CD14-positive monocyte (primary cell): ENCODE data around the gene CSK. TPM values are rescaled to one million over a fixed set of nuclear protein-coding genes. Genes with fewer than 3 reads are reported as not detected.

Source experiments
- DNase-seq, 3 donors: peaks; one replicate each; pipeline ENCODE4 v3.0.0-alpha.2; 2011 to 2022
- H2AFZ ChIP-seq: 2 replicates; pipeline ENCODE4 v1.6.0; 2012; ENCODE audit warnings: mild to moderate bottlenecking, low read depth, low read length, inconsistent platforms; ENCODE audit not compliant: insufficient read depth, poor library complexity, severe bottlenecking
- H3K27ac ChIP-seq, 2 donors: 1 replicate in 1 of 2; 2 replicates in 1 of 2; pipeline ENCODE4 v1.5.1; 2012 to 2013; ENCODE audit warnings: low read length in 2 of 2, control low read depth in 1 of 2, inconsistent platforms in 1 of 2, low read depth in 1 of 2, mild to moderate bottlenecking in 1 of 2
- H3K27me3 ChIP-seq, 2 donors: one replicate each; pipeline versions ENCODE4 v1.6.0 to v1.6.1; 2011 to 2013; ENCODE audit warnings: low read length in 2 of 2; ENCODE audit not compliant: control insufficient read depth in 2 of 2, insufficient read depth in 2 of 2
- H3K36me3 ChIP-seq, 2 donors: replicated peaks in 1 of 2; 1 replicate in 1 of 2; 2 replicates in 1 of 2; pipeline versions ENCODE4 v1.5.1 to v1.6.1; 2012 to 2013; ENCODE audit warnings: low read length in 2 of 2, control low read depth in 1 of 2, inconsistent platforms in 1 of 2, mild to moderate bottlenecking in 1 of 2; ENCODE audit not compliant: insufficient read depth in 2 of 2, control insufficient read depth in 1 of 2
- H3K4me1 ChIP-seq, 2 donors: 1 replicate in 1 of 2; 2 replicates in 1 of 2; pipeline versions ENCODE4 v1.5.1 to v1.6.1; 2012 to 2013; ENCODE audit warnings: low read length in 2 of 2, control low read depth in 1 of 2, inconsistent platforms in 1 of 2, mild to moderate bottlenecking in 1 of 2, moderate library complexity in 1 of 2; ENCODE audit not compliant: insufficient read depth in 2 of 2, control insufficient read depth in 1 of 2
- H3K4me2 ChIP-seq: replicated peaks from 2 replicates; pipeline ENCODE3; 2012; ENCODE audit warnings: low read length, moderate library complexity, mild to moderate bottlenecking; ENCODE audit not compliant: poor library complexity, severe bottlenecking; ENCODE audit errors: extremely low read depth
- H3K4me3 ChIP-seq, 3 experiments: fragments of 200-600 bp in 1 of 3; sonication (generic) in 1 of 3; replicated peaks in 1 of 3; 1 replicate in 2 of 3; 2 replicates in 1 of 3; pipeline ENCODE4 v1.5.1; 2011 to 2013; ENCODE audit warnings: low read length in 3 of 3, mild to moderate bottlenecking in 3 of 3, control low read depth in 2 of 3, low read depth in 2 of 3, inconsistent platforms in 1 of 3, moderate library complexity in 1 of 3
- H3K79me2 ChIP-seq: 2 replicates; pipeline ENCODE4 v1.6.0; 2012; ENCODE audit warnings: mild to moderate bottlenecking, control low read depth, inconsistent platforms, low read length, moderate library complexity; ENCODE audit not compliant: insufficient read depth
- H3K9ac ChIP-seq: 2 replicates; pipeline ENCODE4 v1.6.0; 2017; ENCODE audit warnings: low read length, mild to moderate bottlenecking; ENCODE audit not compliant: insufficient read depth, poor library complexity, severe bottlenecking
- H3K9me3 ChIP-seq, 2 donors: replicated peaks in 1 of 2; 1 replicate in 1 of 2; 2 replicates in 1 of 2; pipeline versions ENCODE4 v1.5.1 to v1.6.1; 2012 to 2013; ENCODE audit warnings: low read length in 2 of 2, control low read depth in 1 of 2; ENCODE audit not compliant: control insufficient read depth in 1 of 2, insufficient read depth in 1 of 2
- H4K20me1 ChIP-seq: 2 replicates; pipeline ENCODE4 v1.6.0; 2012; ENCODE audit warnings: mild to moderate bottlenecking, low read length, control low read depth, moderate library complexity; ENCODE audit not compliant: insufficient read depth
- H3K27ac Mint-ChIP-seq, 7 donors: one replicate each; pipeline ENCODE4 v1.8.0; 2020; ENCODE audit warnings: mild to moderate bottlenecking in 7 of 7, mixed read lengths in 7 of 7, moderate library complexity in 6 of 7, inconsistent platforms in 2 of 7
- H3K27me3 Mint-ChIP-seq, 3 donors: one replicate each; pipeline ENCODE4 v1.8.0; 2021 to 2022; ENCODE audit warnings: low read depth in 3 of 3, mild to moderate bottlenecking in 3 of 3, mixed read lengths in 3 of 3, moderate library complexity in 3 of 3, inconsistent platforms in 1 of 3
- H3K36me3 Mint-ChIP-seq, 2 donors: one replicate each; pipeline ENCODE4 v1.8.0; 2020; ENCODE audit warnings: mixed read lengths in 2 of 2, inconsistent platforms in 1 of 2, mild to moderate bottlenecking in 1 of 2
- H3K4me1 Mint-ChIP-seq: one replicate; pipeline ENCODE4 v1.8.0; 2020; ENCODE audit warnings: mild to moderate bottlenecking, mixed read lengths
- H3K4me3 Mint-ChIP-seq, 2 donors: one replicate each; pipeline ENCODE4 v1.8.0; 2020; ENCODE audit warnings: mild to moderate bottlenecking in 2 of 2, mixed read lengths in 2 of 2, moderate library complexity in 1 of 2
- H3K9me3 Mint-ChIP-seq, 7 donors: one replicate each; pipeline ENCODE4 v1.8.0; 2020 to 2022; ENCODE audit warnings: mixed read lengths in 7 of 7, mild to moderate bottlenecking in 6 of 7, moderate library complexity in 6 of 7, inconsistent platforms in 2 of 7
- WGBS: methylation state at CpG from one replicate; pipeline ENCODE4 v1.1.5; 2013; ENCODE audit warnings: missing lambda C conversion rate; ENCODE audit not compliant: insufficient coverage; 5-methylcytosine and 5-hydroxymethylcytosine counted together
- intact Hi-C, 2 donors: fragments of 100-400 bp; cut with micrococcal nuclease; formaldehyde crosslinking; loops; one replicate each; pipeline versions ENCODE4 v1.15.0 to v1.15.1; 2023
- polyA plus RNA-seq, 3 donors: library from polyadenylated mRNA; depleted of rRNA in 1 of 3; unstranded in 2 of 3; stranded (reverse) in 1 of 3; fragments of 300-500 nt in 2 of 3; fragments of >200 nt in 1 of 3; fragmentation: Illumina TruSeq in 2 of 3; gene quantifications; 1 replicate in 2 of 3; 2 replicates in 1 of 3; pipeline ENCODE4 v1.2.3, GENCODE V29; 2012 to 2021
- TF ChIP-seq, protein P1 (sequence below): fragments of 200-600 bp; IDR thresholded peaks from one replicate; pipeline ENCODE4 v1.8.0; 2022; ENCODE audit warnings: antibody characterized with exemption, mild to moderate bottlenecking

CSK gene
- polyA plus RNA-seq, 3 donors: 79.0 to 426 (median 106) TPM

DNA sequence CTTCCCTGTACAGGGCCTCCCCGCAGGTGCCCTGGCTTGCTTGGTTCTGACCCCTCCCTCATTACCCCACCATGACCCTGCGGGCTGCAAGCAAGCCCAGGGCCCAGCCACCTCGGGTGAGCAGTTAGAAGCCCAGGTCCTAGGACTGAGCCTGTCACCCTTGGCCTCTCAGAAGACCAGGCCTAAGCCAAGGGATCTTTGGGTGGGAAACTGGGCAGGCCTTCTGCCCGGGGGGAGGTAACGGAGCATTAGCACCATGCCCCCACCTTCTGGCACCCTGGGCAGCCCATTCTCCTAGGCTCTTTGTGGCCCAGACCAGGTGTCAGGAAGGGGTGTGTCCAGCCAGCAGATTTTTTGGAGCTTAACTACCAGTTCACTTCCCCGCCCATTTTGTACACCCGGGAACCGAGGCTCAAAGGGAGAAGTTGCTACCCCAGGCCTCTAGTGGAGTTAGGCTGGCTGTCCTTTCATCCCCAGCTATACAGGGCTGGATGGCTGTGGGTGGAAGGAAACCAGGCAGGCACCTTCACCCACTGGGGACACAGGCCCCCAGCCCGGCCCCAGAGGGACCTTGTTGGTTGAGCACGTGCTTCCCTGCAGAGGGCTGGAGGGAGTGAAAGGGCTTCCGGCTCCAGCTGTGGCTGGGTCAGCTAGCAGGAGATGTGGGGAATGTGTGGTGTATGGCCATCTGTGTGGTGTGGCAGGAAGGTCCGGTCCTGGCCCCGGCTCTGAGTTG is 1.4 kb downstream of the CSK start:
- TF ChIP-seq, protein P1, sequence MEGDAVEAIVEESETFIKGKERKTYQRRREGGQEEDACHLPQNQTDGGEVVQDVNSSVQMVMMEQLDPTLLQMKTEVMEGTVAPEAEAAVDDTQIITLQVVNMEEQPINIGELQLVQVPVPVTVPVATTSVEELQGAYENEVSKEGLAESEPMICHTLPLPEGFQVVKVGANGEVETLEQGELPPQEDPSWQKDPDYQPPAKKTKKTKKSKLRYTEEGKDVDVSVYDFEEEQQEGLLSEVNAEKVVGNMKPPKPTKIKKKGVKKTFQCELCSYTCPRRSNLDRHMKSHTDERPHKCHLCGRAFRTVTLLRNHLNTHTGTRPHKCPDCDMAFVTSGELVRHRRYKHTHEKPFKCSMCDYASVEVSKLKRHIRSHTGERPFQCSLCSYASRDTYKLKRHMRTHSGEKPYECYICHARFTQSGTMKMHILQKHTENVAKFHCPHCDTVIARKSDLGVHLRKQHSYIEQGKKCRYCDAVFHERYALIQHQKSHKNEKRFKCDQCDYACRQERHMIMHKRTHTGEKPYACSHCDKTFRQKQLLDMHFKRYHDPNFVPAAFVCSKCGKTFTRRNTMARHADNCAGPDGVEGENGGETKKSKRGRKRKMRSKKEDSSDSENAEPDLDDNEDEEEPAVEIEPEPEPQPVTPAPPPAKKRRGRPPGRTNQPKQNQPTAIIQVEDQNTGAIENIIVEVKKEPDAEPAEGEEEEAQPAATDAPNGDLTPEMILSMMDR: no peak
- peaks cover 0 to 3% (median 0%) of the 10 kb centered on the region in 7 donors for H3K9me3 Mint-ChIP-seq
- H3K9me3 ChIP-seq: no peaks in the 10 kb centered on the region
- peaks cover 84 to 89% of the 10 kb centered on the region in 2 donors for H3K4me1 ChIP-seq
- peak overlapping the region; percentile 93 to 99 (median 95) for H3K27ac Mint-ChIP-seq
- H3K27me3 ChIP-seq: no peaks in the 10 kb centered on the region
- H3K27ac ChIP-seq: peak overlapping the region; percentile 96 to 97
- H3K36me3 Mint-ChIP-seq: peaks cover 19 to 32% of the 10 kb centered on the region in 2 donors
- peaks cover 0 to 5% (median 0%) of the 10 kb centered on the region in 3 donors for H3K27me3 Mint-ChIP-seq
- peak overlapping the region; percentile 87 for H3K9ac ChIP-seq
- intact Hi-C loops: loop anchor here in 1 of 2 donors (1.0 kb wide), 1 partner anchor 8 kb away; no protein-coding TSS in a partner anchor
- peaks cover 81% of the 10 kb centered on the region for H3K4me1 Mint-ChIP-seq
- peak overlapping the region; percentile 93 for H3K4me2 ChIP-seq
- H3K4me3 Mint-ChIP-seq: peak overlapping the region; percentile 95 to 97
- peak overlapping the region; percentile 91 to 100 (median 92) for H3K4me3 ChIP-seq
- peaks cover 5 to 7% of the 10 kb centered on the region in 2 donors for H3K36me3 ChIP-seq
- peak; percentile 51 to 67 (median 59) for DNase-seq
- H2AFZ ChIP-seq: no peak overlapping the region
- peaks cover 66% of the 10 kb centered on the region for H3K79me2 ChIP-seq
- WGBS: 0% methylated on average over 7 of the region's 13 CpGs
- H4K20me1 ChIP-seq: peaks cover 19% of the 10 kb centered on the region

GRCh38 chr15:74783808-74784175 is 1.9 kb downstream of the CSK start:
- intact Hi-C loops: loop anchor here in 1 of 2 donors (1.0 to 2.0 kb wide), 2 partner anchors 8 to 15 kb away; no protein-coding TSS in a partner anchor
- Histone ChIP-seq H3K4me3 (peak overlapping the region; percentile 91 to 100 (median 92)), H3K9me3 (no peaks in the 10 kb centered on the region), H3K9ac (peak overlapping the region; percentile 87), H3K36me3 (peaks cover 5 to 7% of the 10 kb centered on the region in 2 donors), H4K20me1 (peaks cover 19% of the 10 kb centered on the region), H3K27me3 (no peaks in the 10 kb centered on the region), H3K79me2 (peaks cover 72% of the 10 kb centered on the region), H2AFZ (no peak overlapping the region), H3K4me2 (peak overlapping the region; percentile 93), H3K27ac (peak overlapping the region; percentile 96 to 97), H3K4me1 (peaks cover 84 to 89% of the 10 kb centered on the region in 2 donors)
- Mint-ChIP-seq H3K4me1 (peaks cover 80% of the 10 kb centered on the region), H3K27ac (peak overlapping the region; percentile 93 to 99 (median 95)), H3K36me3 (peaks cover 19 to 35% of the 10 kb centered on the region in 2 donors), H3K27me3 (peaks cover 0 to 5% (median 0%) of the 10 kb centered on the region in 3 donors), H3K4me3 (peak overlapping the region; percentile 95 to 97), H3K9me3 (peaks cover 0 to 3% (median 0%) of the 10 kb centered on the region in 7 donors)
- TF ChIP-seq, protein P1: peak; percentile 6
- 12% methylated on average over 3 of the region's 3 CpGs for WGBS
- DNase-seq: no peak
